Adrenal gland (tissue), 5 donors: Measurements from ENCODE around the gene ZNF329.

Experiments
- POLR2A ChIP-seq, 2 donors: fragments of 450-650 bp; IDR thresholded peaks; one replicate each; pipeline ENCODE4 v1.6.1; 2017; ENCODE audit warnings: antibody characterized with exemption in 2 of 2, mild to moderate bottlenecking in 2 of 2, moderate library complexity in 1 of 2
- TF ChIP-seq, protein P1 (sequence below), 6 experiments: fragments of 450-650 bp in 4 of 6; fragments of 200-600 bp in 2 of 6; sonication (generic) in 1 of 6; IDR thresholded peaks; 1 replicate in 5 of 6; 2 replicates in 1 of 6; pipeline versions ENCODE4 v1.5.1 to v1.8.0; 2016 to 2021; ENCODE audit warnings: antibody characterized with exemption in 6 of 6, mild to moderate bottlenecking in 2 of 6, moderate library complexity in 1 of 6
- donor health status: DM: no; HTN: no; CAD: no.

- TF ChIP-seq, protein P1, sequence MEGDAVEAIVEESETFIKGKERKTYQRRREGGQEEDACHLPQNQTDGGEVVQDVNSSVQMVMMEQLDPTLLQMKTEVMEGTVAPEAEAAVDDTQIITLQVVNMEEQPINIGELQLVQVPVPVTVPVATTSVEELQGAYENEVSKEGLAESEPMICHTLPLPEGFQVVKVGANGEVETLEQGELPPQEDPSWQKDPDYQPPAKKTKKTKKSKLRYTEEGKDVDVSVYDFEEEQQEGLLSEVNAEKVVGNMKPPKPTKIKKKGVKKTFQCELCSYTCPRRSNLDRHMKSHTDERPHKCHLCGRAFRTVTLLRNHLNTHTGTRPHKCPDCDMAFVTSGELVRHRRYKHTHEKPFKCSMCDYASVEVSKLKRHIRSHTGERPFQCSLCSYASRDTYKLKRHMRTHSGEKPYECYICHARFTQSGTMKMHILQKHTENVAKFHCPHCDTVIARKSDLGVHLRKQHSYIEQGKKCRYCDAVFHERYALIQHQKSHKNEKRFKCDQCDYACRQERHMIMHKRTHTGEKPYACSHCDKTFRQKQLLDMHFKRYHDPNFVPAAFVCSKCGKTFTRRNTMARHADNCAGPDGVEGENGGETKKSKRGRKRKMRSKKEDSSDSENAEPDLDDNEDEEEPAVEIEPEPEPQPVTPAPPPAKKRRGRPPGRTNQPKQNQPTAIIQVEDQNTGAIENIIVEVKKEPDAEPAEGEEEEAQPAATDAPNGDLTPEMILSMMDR (IDR thresholded peaks at IDR 0.05), result no peak
- TF ChIP-seq POLR2A (IDR thresholded peaks at IDR 0.05), result no peak
These were observed 53.2 kb downstream of the ZNF329 start for GRCh38 chr19:58097349-58097748.
